Keratinocyte (primary cell): ENCODE data around the gene YY1. TPM values are rescaled to one million over a fixed set of nuclear protein-coding genes. Genes with fewer than 3 reads are reported as not detected.
A peak's percentile ranks its signal among the peaks of the same experiment; 100 is the strongest.

Experiments used
- DNase-seq: peaks from one replicate; pipeline ENCODE4 v3.0.0-alpha.2; 2011; ENCODE audit warnings: low read depth, missing footprints, low spot score
- FAIRE-seq: peaks from 2 replicates; lab custom pipeline; 2011; peaks lifted over from hg19 to GRCh38; lab: Jason Lieb, UNC
- H2AFZ ChIP-seq: 2 replicates; pipeline ENCODE4 v1.6.0; 2012; ENCODE audit warnings: low read length, control low read depth, inconsistent platforms; ENCODE audit not compliant: control insufficient read depth
- H3K27ac ChIP-seq: 2 replicates; pipeline ENCODE4 v1.5.1; 2011; ENCODE audit warnings: low read length; ENCODE audit not compliant: control insufficient read depth, insufficient read depth
- H3K27me3 ChIP-seq: 3 replicates; pipeline ENCODE4 v1.6.0; 2011; ENCODE audit warnings: low read length; ENCODE audit not compliant: control insufficient read depth, insufficient read depth; ENCODE audit errors: extremely low read depth
- H3K36me3 ChIP-seq, 2 experiments: 2 replicates in 1 of 2; 3 replicates in 1 of 2; pipeline ENCODE4 v1.5.1; 2011; ENCODE audit warnings: low read length in 2 of 2, mild to moderate bottlenecking in 1 of 2; ENCODE audit not compliant: control insufficient read depth in 2 of 2, insufficient read depth in 2 of 2; ENCODE audit errors: extremely low read depth in 1 of 2
- H3K4me1 ChIP-seq: 3 replicates; pipeline ENCODE4 v1.5.1; 2011; ENCODE audit warnings: low read length; ENCODE audit not compliant: control insufficient read depth, insufficient read depth; ENCODE audit errors: extremely low read depth
- H3K4me2 ChIP-seq: 3 replicates; pipeline ENCODE4 v1.6.0; 2011; ENCODE audit warnings: low read depth, low read length; ENCODE audit not compliant: control insufficient read depth, insufficient read depth; ENCODE audit errors: extremely low read depth
- H3K4me3 ChIP-seq, 3 experiments: fragments of 200-600 bp in 1 of 3; sonication (generic) in 1 of 3; 2 replicates in 2 of 3; 3 replicates in 1 of 3; pipeline ENCODE4 v1.5.1; 2011 to 2016; ENCODE audit warnings: low read length in 3 of 3, mild to moderate bottlenecking in 3 of 3, control low read depth in 2 of 3, inconsistent platforms in 1 of 3, low read depth in 1 of 3, mixed read lengths in 1 of 3, mixed run types in 1 of 3, moderate library complexity in 1 of 3; ENCODE audit not compliant: control insufficient read depth in 2 of 3, insufficient read depth in 2 of 3; ENCODE audit errors: extremely low read depth in 1 of 3
- H3K79me2 ChIP-seq: 2 replicates; pipeline ENCODE4 v1.6.0; 2012; ENCODE audit warnings: low read length; ENCODE audit not compliant: control insufficient read depth, insufficient read depth
- H3K9ac ChIP-seq: 3 replicates; pipeline ENCODE4 v1.6.0; 2011; ENCODE audit warnings: low read length; ENCODE audit not compliant: control insufficient read depth, insufficient read depth; ENCODE audit errors: extremely low read depth
- H3K9me1 ChIP-seq: 3 replicates; pipeline ENCODE4 v1.6.0; 2011; ENCODE audit warnings: low read length; ENCODE audit not compliant: control insufficient read depth, insufficient read depth; ENCODE audit errors: extremely low read depth
- H3K9me3 ChIP-seq: 2 replicates; pipeline ENCODE4 v1.5.1; 2012; ENCODE audit warnings: low read depth, low read length; ENCODE audit not compliant: control insufficient read depth
- H4K20me1 ChIP-seq: 3 replicates; pipeline ENCODE4 v1.6.0; 2011; ENCODE audit warnings: low read length; ENCODE audit not compliant: control insufficient read depth, insufficient read depth; ENCODE audit errors: extremely low read depth
- EZH2 ChIP-seq: IDR thresholded peaks from one replicate; pipeline ENCODE4 v1.6.1; 2012; ENCODE audit warnings: inconsistent platforms, mild to moderate bottlenecking, low read length, moderate library complexity
- dilution Hi-C: fragments of 300-500 bp; cut with MboI; formaldehyde crosslinking; loops from one replicate; pipeline ENCODE4 v1.7.0; 2020; ENCODE audit warnings: low sequenced_read_pairs; ENCODE audit not compliant: extremely low pct_ligation_motif_present
- polyA plus RNA-seq, 5 experiments: library from polyadenylated mRNA; depleted of rRNA in 3 of 5; stranded (reverse) in 3 of 5; stranded (forward) in 1 of 5; unstranded in 1 of 5; fragments of >200 nt; gene quantifications; 1 replicate in 1 of 5; 2 replicates in 3 of 5; 3 replicates in 1 of 5; pipeline versions ENCODE4 v1.2.1 to v1.2.3, GENCODE V29; 2011 to 2012; ENCODE audit warnings: missing spikeins in 2 of 5, low read depth in 1 of 5, low replicate concordance in 1 of 5
- TF ChIP-seq, protein P1 (sequence below), 3 experiments: IDR thresholded peaks in 1 of 3; conservative IDR thresholded peaks in 1 of 3; optimal IDR thresholded peaks in 1 of 3; 2 replicates in 2 of 3; 3 replicates in 1 of 3; pipeline versions ENCODE3 to v1.5.1; 2011; ENCODE audit warnings: low read length in 3 of 3, mild to moderate bottlenecking in 3 of 3, moderate library complexity in 2 of 3, control low read depth in 1 of 3, inconsistent platforms in 1 of 3; ENCODE audit not compliant: insufficient read depth in 2 of 3; ENCODE audit errors: extremely low read depth in 1 of 3

YY1 gene
- polyA plus RNA-seq, 1 donor (not counting 4 experiments of a cell fraction or from before 2014, with no cell fraction given) = 65.6 TPM

DNA sequence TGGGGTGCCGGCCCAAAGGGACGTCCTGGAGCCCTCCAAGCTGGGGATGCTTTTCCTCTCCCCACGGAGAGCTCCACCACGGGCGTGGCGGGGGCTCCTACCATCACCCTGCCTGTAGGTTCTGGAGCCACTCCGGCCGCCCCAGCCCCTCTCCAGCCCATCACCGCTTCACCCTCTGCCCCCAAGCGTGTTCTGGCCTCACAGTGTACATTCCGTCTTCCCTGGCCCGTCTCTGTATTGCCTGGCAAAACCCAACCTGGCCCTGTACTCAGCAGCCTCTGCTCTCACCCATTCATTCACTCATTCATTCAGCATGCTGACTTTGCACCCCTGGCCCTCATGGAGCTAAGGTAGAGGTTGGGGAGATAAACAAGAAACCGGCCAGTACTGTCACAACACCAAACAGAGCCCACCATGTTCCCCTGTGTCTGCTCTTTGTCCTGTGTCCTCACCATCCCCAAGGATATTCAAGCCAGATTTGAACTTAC lies 47.0 kb downstream of the YY1 start:
- Histone ChIP-seq H3K79me2 (peaks cover 3% of the 10 kb centered on the region), H3K9ac (peak overlapping the region; percentile 89), H3K27ac (no peak overlapping the region), H3K4me2 (peak overlapping the region; percentile 77), H4K20me1 (peaks cover 8% of the 10 kb centered on the region), H3K4me1 (peaks cover 25% of the 10 kb centered on the region), H3K9me1 (peaks cover 5% of the 10 kb centered on the region), H3K4me3 (peak overlapping the region in 2 of 3 experiments; percentile 68 to 75), H3K9me3 (no peaks in the 10 kb centered on the region), H3K36me3 (peaks cover 0 to 2% of the 10 kb centered on the region in 2 experiments), H3K27me3 (no peaks in the 10 kb centered on the region), H2AFZ (no peak overlapping the region)
- no peak for FAIRE-seq
- dilution Hi-C loops = no loop called here
- TF ChIP-seq, protein P1, sequence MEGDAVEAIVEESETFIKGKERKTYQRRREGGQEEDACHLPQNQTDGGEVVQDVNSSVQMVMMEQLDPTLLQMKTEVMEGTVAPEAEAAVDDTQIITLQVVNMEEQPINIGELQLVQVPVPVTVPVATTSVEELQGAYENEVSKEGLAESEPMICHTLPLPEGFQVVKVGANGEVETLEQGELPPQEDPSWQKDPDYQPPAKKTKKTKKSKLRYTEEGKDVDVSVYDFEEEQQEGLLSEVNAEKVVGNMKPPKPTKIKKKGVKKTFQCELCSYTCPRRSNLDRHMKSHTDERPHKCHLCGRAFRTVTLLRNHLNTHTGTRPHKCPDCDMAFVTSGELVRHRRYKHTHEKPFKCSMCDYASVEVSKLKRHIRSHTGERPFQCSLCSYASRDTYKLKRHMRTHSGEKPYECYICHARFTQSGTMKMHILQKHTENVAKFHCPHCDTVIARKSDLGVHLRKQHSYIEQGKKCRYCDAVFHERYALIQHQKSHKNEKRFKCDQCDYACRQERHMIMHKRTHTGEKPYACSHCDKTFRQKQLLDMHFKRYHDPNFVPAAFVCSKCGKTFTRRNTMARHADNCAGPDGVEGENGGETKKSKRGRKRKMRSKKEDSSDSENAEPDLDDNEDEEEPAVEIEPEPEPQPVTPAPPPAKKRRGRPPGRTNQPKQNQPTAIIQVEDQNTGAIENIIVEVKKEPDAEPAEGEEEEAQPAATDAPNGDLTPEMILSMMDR (optimal IDR thresholded peaks at IDR 0.05 in 1 of 3, IDR thresholded peaks at IDR 0.05 in 1 of 3, conservative IDR thresholded peaks at IDR 0.05 in 1 of 3; ENCODE audit: extremely low read depth in 1 of 3, insufficient read depth in 2 of 3, low read length in 3 of 3) = no peak
- TF ChIP-seq EZH2 = no peak
- DNase-seq = no peak

DNA sequence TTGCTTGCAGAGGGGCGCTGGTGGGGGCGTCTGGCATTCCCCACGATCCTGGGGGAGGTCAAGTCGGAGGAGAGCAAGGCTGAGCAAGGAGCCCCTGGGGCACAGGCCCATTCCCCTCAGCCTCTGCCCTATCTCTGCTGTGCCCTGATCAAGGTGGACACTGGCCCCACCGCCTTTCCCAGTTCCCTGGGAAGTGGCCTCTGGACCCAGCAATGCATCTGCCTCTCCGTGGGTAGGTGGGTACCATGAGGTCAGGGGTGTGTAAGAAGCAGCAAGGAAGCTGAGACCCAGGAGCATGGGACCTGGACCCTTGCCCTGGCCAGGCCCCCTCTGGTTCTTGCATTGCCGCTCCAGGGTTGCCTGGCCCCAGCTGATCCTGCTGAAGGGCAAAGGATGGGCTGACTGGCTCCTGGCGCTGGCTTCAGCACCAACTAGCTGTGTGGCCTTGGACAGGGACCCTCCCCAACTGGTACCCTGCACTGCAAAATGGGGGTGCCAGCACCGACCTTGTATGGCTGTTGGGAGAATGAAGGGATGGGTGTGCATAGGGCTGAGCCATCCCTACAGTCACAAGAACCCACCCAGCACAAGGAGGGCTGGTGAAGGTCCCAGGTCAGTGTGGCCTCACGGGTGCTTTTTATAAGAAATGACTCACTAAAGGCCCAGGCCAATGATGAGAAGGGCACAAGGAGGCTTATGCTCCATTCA lies 47.7 kb downstream of the YY1 start:
- no peaks in the 10 kb centered on the region for H3K9me1 ChIP-seq
- peaks cover 0 to 2% of the 10 kb centered on the region in 2 experiments for H3K36me3 ChIP-seq
- H3K4me3 ChIP-seq = no peak overlapping the region
- H2AFZ ChIP-seq = no peak overlapping the region
- no peak for DNase-seq
- FAIRE-seq = no peak
- H3K4me1 ChIP-seq = peaks cover 18% of the 10 kb centered on the region
- dilution Hi-C loops = no loop called here
- H3K79me2 ChIP-seq = peaks cover 3% of the 10 kb centered on the region
- H3K9ac ChIP-seq = no peak overlapping the region
- H3K9me3 ChIP-seq = no peaks in the 10 kb centered on the region
- peaks cover 1% of the 10 kb centered on the region for H4K20me1 ChIP-seq
- no peaks in the 10 kb centered on the region for H3K27me3 ChIP-seq
- H3K4me2 ChIP-seq = no peak overlapping the region
- TF ChIP-seq EZH2 = no peak
- TF ChIP-seq, protein P1 (optimal IDR thresholded peaks at IDR 0.05 in 1 of 3, IDR thresholded peaks at IDR 0.05 in 1 of 3, conservative IDR thresholded peaks at IDR 0.05 in 1 of 3; ENCODE audit: extremely low read depth in 1 of 3, insufficient read depth in 2 of 3, low read length in 3 of 3) = no peak
- no peak overlapping the region for H3K27ac ChIP-seq
